Mesothelial cell of epicardium (in vitro differentiated cells): ENCODE data around the gene ZNF394. TPM values are rescaled to one million over a fixed set of nuclear protein-coding genes. Genes with fewer than 3 reads are reported as not detected.
"Not testable (repeated sequence)": the region's sequence is repeated elsewhere in the genome, so short reads cannot be mapped to it uniquely, and the experiment has no call there.

Experiments
- DNase-seq, 2 experiments: peaks; one replicate each; pipeline ENCODE4 v3.0.0; 2021; ENCODE audit warnings: low spot score in 2 of 2; ENCODE audit not compliant: unreplicated experiment in 2 of 2
- H3K27ac Mint-ChIP-seq: 2 replicates; pipeline ENCODE4 v1.8.0; 2021; ENCODE audit warnings: mixed read lengths
- H3K27me3 Mint-ChIP-seq: 2 replicates; pipeline ENCODE4 v1.8.0; 2021; ENCODE audit warnings: low read depth, mixed read lengths
- H3K36me3 Mint-ChIP-seq: 2 replicates; pipeline ENCODE4 v1.8.0; 2021; ENCODE audit warnings: mixed read lengths
- H3K4me1 Mint-ChIP-seq: 2 replicates; pipeline ENCODE4 v1.8.0; 2021; ENCODE audit warnings: mixed read lengths
- H3K4me3 Mint-ChIP-seq: 2 replicates; pipeline ENCODE4 v1.8.0; 2021; ENCODE audit warnings: mild to moderate bottlenecking, moderate library complexity, mixed read lengths
- H3K9me3 Mint-ChIP-seq: 2 replicates; pipeline ENCODE4 v1.8.0; 2021; ENCODE audit warnings: mixed read lengths
- CTCF ChIP-seq: fragments of 200-600 bp; sonication (generic); IDR thresholded peaks from one replicate; pipeline ENCODE4 v1.5.0; 2021; ENCODE audit warnings: antibody characterized with exemption; ENCODE audit not compliant: unreplicated experiment
- total RNA-seq: library from RNA; stranded (reverse); gene quantifications from 3 replicates; pipeline ENCODE4 v1.2.1, GENCODE V29; 2021

Gene ZNF394
- total RNA-seq, 1 donor from 2014 or later: 30.1 TPM

- H3K4me1 Mint-ChIP-seq: no peaks in the 10 kb centered on the region
These were observed 21.3 kb upstream of the ZNF394 start for GRCh38 chr7:99521399-99521798.

GRCh38 chr7:99514050-99514449, 14.0 kb upstream of the ZNF394 start:
- Mint-ChIP-seq H3K4me3 (no peak overlapping the region), H3K9me3 (no peaks in the 10 kb centered on the region), H3K36me3 (peaks cover 29% of the 10 kb centered on the region), H3K27me3 (no peaks in the 10 kb centered on the region), H3K27ac (no peak overlapping the region), H3K4me1 (no peaks in the 10 kb centered on the region)
- DNase-seq: no peak
- no peak for TF ChIP-seq CTCF

More at GRCh38 chr7:99521399-99521798, 21.3 kb upstream of the ZNF394 start:
- H3K9me3 Mint-ChIP-seq: no peaks in the 10 kb centered on the region
- no peak overlapping the region for H3K27ac Mint-ChIP-seq
- peaks cover 38% of the 10 kb centered on the region for H3K36me3 Mint-ChIP-seq
- TF ChIP-seq CTCF: no peak
- H3K4me3 Mint-ChIP-seq: no peak overlapping the region
- no peak for DNase-seq
- no peaks in the 10 kb centered on the region for H3K27me3 Mint-ChIP-seq

- H3K9me3 Mint-ChIP-seq: no peaks in the 10 kb centered on the region
- TF ChIP-seq CTCF: no peak
- H3K27me3 Mint-ChIP-seq: no peaks in the 10 kb centered on the region
- H3K4me1 Mint-ChIP-seq: peaks cover 18% of the 10 kb centered on the region
- DNase-seq: no peak
- peak overlapping the region; percentile 98 for H3K27ac Mint-ChIP-seq
- H3K36me3 Mint-ChIP-seq: peaks cover 1% of the 10 kb centered on the region
- H3K4me3 Mint-ChIP-seq: peak overlapping the region; percentile 96
These were observed 5.2 kb upstream of the ZNF394 start for GRCh38 chr7:99505324-99505662.

- peaks cover 1% of the 10 kb centered on the region for H3K36me3 Mint-ChIP-seq
- H3K27me3 Mint-ChIP-seq: no peaks in the 10 kb centered on the region
- no peak for TF ChIP-seq CTCF
- H3K27ac Mint-ChIP-seq: peak within 1 kb of the TSS; percentile 98
- H3K4me1 Mint-ChIP-seq: peaks cover 22% of the 10 kb centered on the region
- H3K4me3 Mint-ChIP-seq: peak within 1 kb of the TSS; percentile 96
- H3K9me3 Mint-ChIP-seq: no peaks in the 10 kb centered on the region
- DNase-seq: peak; percentile 93 to 96
These were observed 4.7 kb upstream of the ZNF394 start, which contains the start of gene ZKSCAN5 for GRCh38 chr7:99504603-99505323. Gene ZKSCAN5, plus strand, starts transcription at chr7:99504662. Its CDS starts 1,383 bp downstream, at chr7:99506045.

- DNase-seq: peak; percentile 98 to 99
- H3K36me3 Mint-ChIP-seq: no peaks in the 10 kb centered on the region
- no peaks in the 10 kb centered on the region for H3K9me3 Mint-ChIP-seq
- no peaks in the 10 kb centered on the region for H3K27me3 Mint-ChIP-seq
- peaks cover 26% of the 10 kb centered on the region for H3K4me1 Mint-ChIP-seq
- TF ChIP-seq CTCF: no peak
- peak overlapping the region; percentile 98 for H3K27ac Mint-ChIP-seq
- H3K4me3 Mint-ChIP-seq: peak overlapping the region; percentile 96
These were observed 4.2 kb upstream of the ZNF394 start for GRCh38 chr7:99504281-99504602.

GRCh38 chr7:99501236-99501635, 1.2 kb upstream of the ZNF394 start:
- Mint-ChIP-seq H3K4me1 (peaks cover 34% of the 10 kb centered on the region), H3K4me3 (peak overlapping the region; percentile 99), H3K27ac (peak overlapping the region; percentile 43)
- not testable (repeated sequence) for H3K36me3 Mint-ChIP-seq, H3K9me3 Mint-ChIP-seq, DNase-seq, H3K27me3 Mint-ChIP-seq
